ENCODE data around the gene PFKFB4. TPM values are rescaled to one million over a fixed set of nuclear protein-coding genes. Genes with fewer than 3 reads are reported as not detected.
"Not testable (repeated sequence)": the region's sequence is repeated elsewhere in the genome, so short reads cannot be mapped to it uniquely, and the experiment has no call there.

PFKFB4 gene
- total RNA-seq, 1 experiment from 2014 or later = 41.2 TPM

DNA sequence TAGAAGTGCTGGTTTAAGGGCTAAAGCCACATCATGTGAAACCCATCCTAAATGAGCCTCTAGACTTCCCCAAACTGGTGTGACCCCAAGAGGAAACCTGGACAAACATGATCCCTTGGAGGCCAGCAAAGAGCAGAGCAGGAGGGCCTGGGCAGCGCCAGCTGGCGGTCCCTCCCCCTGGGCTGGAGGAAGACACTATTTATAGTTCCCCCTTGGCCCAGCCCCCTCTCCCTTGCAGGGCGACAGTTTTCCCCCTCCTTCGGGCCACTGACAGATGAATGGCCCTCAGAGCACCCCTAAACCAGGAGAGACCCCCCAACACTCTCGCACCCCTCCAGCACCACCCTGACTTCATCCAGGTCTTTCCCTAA is 4.0 kb upstream of the PFKFB4 start:
- peak; percentile 63 for DNase-seq (ENCODE audit: low read depth)

DNA sequence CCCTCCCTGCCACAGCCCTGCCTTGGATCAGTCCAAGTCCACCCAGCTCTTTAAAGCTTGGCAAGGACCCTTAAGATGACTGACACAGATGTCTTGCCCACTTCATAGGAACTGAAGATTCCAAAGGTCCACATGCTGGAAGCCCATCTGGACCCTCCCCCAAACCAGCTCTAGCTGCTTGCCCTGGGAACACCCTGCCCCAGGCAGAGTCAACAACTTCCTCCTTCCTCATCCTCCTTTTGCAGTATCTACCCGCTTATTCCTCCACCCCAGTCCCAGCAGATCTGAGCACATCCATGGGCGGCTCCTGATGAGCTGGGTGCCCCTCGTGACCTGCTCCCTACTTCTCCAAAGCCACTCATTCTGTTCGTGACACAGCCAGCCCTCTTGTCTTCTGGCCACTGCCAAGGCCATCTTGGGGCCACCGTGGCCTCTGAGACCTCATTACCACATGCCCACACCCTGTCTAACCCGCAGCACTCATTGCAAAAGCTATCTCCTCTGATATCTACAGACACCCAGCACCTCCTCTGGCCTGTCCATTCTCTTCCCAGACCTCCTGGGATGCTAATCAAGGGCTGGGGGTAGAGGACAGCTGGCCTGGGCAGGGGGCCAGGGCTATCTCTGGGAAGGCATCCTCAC is 2.0 kb upstream of the PFKFB4 start:
- peak; percentile 91 for DNase-seq (ENCODE audit: low read depth)

DNA sequence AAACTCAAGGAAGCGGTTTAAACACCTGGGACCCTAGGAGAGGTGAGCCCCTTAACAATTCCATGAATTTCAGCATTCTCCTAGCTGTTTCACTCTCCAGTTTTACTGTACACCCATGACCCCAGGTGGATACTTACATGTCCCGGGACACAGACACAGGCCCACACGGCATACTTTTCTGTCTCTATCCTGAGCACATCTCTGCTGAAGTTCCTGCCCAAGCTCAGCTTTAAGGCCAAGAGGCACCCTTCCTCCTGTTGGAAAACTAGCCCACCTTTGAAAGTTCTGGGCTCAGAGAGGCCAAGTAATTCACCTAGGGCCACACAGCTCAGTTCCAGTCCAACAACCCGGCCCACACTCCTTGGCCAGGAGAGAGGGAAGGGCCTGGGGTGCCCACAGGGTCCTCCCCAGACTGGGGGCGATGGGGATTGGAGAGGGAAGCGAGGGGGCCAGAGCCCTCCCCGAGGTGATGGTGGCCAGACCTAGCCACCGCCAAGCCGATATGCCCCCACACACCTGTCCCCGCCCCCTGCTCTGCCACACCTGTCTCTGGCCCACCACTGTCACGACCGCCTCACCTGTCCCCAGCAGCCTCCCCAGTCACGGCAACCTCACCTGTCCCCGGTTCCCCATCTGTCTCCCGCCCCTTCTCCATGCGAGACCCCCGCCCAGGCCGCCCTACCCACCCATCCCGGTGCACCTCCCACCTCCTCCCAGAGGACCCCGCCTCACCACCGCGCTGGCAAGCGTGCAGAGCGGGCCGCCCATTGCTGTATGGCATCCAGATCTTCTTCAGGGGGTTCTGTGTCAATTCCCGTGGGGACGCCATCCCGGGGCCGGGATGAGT is 431 bp downstream of the PFKFB4 start:
- no peak for DNase-seq (ENCODE audit: low read depth)

DNA sequence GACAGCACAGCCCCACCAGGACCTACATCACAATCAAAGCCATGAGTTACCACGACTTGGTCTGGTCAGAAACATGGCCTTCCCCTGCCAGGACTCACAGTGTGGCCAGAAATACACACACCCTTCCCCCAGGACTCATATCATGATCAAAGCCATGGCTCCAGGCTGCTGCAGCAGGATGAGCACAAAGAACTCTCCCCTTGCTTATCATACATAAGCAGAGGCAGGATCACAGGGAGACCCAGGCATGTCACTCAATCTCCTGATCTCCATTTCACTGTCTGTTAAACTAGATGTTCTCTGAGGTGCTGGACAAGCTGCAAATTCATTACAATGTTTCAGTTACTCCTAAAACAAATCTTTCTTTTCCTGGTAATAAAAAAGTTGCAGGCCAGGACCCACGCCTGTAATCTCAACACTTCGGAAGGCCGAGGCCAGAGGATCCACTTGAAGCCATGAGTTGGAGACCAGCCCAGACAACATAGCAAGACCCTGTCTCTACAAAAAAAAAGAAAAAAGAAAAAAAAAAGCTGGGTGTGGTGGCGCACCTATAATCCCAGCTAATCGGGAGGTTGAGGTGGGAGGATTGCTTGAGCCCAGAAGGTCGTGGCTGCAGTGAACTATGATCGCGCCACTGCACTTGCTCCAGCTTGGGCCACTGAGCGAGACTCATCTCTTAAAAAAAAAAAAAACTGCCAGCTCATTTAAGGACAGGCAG is 1.2 kb downstream of the PFKFB4 start:
- DNase-seq (ENCODE audit: low read depth) = peak; percentile 33

DNA sequence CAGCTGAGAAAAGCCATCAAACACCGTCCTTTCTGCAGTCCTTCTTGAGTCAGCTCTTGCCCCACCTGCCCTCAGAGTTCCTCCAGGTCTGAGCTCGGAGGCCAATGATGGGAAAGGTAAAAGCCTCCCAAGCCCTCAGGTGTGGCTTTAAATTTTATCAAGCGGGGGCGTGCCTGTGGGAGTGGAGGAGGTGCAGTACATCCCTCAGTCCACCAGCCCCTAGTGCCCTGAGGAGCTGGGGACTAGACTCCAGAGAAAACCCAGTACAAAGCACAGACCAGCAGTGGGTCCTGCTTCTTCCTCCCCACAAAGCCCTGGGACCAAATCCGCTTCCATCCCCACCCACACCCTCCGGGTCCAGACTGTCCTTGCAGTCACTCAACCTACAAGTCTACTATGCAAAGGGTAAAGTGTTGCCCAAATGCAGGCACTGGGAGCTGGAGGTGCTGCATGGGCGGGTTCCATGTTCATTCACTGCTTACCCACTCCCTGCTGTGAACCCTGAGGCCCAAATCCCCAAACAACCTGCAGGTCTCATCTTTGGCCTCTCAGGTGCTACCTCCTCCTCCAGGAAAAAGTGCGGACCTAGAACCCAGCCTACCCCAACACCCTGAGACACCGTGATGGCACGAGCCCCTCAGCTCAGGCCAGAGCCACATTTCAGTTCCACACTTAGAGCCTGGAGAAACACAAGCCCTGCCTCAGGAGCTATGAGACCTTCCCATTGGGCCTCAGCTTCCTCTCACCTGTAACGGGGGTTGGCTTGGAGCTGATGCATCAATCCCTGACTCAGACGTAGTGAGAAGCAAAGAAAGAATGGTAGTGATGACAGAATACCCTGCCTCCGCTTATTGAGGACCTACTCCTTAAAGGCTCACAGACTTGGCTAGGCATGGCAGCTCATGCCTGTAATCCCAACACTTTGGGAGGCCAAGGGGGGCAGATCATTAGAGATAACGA is 2.4 kb downstream of the PFKFB4 start:
- DNase-seq (ENCODE audit: low read depth) = no peak

DNA sequence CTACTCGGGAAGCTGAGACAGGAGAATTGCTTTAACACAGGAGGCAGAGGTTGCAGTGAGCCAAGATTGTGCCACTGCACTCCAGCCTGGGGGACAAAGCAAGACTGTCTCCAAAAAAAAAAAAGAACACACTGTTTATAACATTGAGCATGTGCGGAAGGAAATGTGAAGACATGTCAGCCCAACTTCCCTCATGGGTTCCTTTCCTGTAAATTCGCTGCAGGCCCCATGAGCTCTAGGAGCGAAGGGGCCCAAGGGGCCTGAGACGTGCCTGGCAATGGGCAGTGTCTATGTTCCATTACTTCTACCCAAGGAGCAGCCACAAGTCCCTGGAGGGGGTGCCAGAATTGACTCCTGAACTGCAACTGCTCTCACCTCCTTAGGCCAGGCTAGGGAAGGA is 3.2 kb downstream of the PFKFB4 start:
- DNase-seq (ENCODE audit: low read depth) = no peak

DNA sequence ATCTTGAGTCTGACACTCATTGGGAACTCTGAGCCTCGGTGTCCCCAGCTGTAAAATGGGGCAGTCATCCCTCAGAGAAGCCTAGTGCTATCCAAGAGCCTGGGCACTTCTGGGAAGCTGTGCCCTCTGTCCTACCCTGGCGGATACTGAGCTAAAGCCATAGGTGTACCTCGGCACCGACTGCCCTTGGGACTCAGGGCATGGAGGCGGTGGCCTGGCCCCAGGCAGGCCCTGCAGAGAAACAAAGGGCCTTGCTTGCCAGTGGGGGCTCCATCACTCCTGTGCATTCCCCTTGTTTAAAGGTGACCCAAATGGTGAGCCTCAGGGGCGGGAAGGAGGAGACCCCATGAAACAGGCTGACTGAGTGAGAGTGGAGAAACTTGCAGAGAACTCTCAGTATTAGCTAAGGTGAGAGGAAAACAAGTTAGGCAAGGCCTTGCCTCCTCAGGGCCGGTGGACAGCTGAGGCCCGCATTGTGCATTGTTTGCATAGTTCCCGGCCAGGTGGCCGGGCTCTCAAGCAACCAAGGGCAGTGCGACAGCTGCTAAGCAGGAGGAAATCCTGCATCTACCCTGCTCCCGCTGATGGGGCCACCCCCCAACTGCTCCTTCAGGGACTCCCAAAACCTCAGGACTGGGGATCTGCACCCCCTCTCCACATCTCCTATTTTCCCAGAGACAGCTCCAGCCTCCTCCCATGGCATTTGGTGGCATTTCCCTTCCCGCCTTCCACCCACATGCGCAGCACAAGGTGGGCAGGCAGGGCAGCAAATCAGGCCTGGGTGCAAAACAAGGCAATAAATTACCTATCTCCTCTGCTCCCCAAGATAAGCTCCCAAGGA is 4.3 kb downstream of the PFKFB4 start:
- no peak for DNase-seq (ENCODE audit: low read depth)

DNA sequence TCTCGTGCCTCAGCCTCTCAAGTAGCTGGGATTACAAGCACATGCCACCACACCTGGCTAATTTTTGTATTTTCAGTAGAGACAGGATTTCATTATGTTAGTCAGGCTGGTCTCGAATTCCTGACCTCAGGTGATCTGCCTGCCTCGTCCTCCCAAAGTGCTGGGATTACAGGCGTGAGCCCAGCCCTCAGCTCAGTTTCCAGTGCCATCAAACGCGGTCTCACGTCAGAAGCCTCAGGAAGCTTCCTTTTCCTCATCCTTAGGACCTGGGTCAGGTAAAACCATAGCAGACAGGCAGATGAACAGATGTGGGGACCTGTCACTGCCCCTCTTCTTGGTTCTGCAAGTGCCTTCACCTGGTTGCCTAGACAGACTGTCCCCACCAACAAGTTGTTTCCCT is 5.0 kb downstream of the PFKFB4 start:
- not testable (repeated sequence) for DNase-seq (ENCODE audit: low read depth)

DNA sequence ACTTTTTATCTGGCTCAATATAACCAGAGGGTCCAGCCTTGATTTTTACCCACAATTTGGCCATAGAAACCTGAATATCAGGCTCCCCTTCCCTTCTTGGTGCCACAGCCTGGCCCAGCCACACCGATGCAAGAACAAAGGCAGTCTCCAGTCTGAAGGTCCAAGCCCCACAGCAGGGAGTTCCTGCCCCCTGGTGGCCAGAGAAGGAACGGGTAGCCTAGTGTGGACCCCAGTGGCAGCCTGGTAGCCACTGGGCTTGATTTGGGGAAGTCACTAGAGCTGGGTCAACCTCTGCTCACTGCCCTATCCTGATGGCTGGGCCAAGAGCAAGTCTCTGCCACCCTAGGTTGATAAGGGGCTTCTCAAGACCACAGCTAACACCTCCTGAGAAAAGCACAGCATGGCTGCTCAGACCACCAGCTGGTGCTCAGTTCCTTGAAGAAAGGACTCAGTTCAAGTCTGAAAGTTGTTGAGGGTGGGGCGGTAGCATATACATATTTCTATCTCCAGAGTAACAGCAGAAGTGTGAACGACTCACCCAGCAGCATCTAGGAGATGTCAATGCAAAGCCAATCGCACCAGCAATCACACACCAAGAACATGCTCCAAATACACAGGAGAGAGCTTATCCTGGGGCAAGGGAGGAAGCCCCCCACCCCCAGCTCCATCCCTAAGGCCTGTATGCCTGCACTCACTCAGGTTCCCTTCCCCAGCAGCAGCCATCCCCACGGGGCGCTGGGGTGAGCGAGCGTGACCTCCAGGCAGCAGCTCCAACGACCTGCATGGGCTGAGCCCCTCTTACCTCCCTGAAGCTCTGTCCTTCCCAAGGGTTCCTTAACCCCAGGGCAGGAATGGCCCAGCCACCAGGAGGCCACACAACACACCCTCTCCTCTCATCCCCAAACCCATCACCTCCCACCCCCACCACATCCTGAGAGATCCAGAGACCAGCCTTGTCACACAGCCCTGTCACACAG is 7.6 kb downstream of the PFKFB4 start:
- DNase-seq (ENCODE audit: low read depth) = peak; percentile 68

DNA sequence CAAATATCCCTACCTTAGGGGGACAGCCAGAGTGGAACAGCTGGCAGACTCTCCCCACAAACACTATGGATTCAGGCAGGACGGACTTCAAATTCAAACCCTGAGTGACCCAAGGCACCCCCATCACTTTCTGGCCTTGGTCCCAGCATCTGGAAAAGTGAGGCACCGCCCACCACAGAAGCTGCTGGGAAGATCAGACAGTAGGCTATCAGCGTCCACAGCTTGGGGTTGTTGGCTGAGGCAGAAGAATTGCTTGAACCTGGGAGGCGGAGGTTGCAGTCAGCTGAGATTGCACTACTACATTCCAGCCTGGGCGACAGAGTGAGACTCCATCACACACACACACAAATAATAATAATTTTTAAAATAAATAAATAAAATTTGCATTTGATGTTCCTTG is 8.5 kb downstream of the PFKFB4 start:
- DNase-seq (ENCODE audit: low read depth) = no peak

DNA sequence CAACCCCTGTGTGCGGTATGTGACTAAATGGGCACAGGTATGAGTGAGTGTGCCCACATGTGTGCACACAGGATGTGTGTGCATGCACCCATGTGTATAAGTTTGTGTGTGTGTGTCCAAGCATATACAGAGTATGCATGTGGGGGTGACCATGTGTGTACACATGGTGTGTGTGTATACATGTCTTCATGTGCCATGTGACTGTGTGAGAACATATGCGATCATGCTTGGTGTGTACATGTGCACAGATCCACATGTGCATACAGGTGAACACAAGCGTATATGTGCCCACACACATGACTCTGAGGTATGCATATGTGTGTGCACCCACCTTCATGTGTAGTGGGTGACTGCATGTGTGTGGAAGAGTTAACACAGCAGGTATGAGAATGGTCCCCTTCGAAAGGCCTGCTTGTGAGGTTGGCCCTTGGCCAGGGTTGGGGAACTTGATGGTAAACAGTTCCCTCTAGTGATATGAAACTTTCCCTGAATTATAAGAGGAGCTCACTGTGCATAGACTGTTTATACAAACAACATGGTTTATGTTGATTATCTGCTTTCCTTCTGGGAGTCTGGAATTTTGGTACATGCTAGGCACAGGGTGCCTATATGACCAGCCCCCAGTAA is 10.3 kb downstream of the PFKFB4 start:
- DNase-seq (ENCODE audit: low read depth) = no peak

DNA sequence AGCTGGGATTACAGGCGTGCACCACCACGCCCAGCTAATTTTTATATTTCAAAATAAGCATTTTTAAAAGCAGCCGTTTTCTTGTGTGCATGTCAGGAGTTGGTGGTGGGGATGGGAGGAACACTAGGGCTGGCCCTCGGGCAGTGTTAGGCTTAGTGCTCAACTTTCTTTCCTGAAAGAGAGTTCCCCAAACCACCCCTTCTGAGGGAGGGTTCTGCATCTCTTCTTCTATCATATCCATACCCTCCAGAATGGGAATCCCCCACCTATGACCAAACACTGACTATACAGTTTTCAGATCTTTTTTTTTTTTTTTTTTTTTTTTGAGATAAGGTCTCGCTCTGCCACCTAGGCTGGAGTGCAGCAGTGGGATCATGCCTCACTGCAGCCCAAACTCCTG is 12.5 kb downstream of the PFKFB4 start:
- DNase-seq (ENCODE audit: low read depth) = no peak

DNA sequence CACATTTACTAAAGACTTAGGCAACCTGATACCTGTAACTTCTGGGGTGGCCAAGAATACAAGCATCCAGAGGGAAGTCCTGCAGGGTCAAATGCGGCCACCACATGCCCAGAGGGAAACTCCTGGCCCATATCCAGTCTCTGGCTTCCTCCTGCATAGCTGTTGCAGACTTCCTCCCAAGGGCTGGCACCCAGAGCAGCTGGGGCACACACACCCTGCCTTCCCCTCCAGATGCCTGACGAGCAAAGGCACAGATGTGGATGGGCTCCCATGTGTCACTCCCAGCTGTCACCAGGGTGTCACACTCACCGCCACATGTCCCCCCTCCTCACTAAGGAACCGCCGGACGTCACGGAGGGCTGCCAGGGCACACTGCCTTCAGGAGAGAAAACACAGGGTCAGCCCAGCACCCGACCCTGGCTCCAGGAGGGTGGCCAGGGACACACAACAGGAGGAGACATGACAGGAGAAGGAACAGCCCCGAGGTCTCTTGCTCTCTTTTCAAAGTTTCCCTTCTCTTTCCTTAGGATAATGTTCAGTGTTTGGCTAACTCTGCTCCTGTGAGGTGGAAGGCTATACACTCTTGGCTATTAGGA is 13.2 kb downstream of the PFKFB4 start:
- DNase-seq (ENCODE audit: low read depth) = peak; percentile 37

DNA sequence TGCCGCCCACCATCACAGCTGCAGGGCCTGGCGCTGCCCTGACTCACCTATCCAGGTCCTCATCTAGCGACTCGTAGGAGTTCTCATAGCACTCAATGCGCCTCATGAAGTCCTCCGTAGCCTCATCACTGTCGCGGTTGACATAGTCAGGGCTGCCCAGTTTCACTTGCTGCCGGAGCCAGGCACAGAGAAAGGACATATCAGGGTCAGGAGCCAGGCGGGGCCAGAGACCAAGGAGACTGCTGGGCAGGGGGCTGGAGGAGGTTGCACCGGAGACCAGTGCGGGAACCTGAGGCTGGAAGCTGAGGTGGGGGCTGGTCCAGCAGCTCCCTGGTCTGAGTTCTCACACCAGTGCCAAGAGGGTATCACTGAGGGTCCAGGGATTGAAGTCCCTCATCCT is 18.2 kb downstream of the PFKFB4 start:
- no peak for DNase-seq (ENCODE audit: low read depth)

DNA sequence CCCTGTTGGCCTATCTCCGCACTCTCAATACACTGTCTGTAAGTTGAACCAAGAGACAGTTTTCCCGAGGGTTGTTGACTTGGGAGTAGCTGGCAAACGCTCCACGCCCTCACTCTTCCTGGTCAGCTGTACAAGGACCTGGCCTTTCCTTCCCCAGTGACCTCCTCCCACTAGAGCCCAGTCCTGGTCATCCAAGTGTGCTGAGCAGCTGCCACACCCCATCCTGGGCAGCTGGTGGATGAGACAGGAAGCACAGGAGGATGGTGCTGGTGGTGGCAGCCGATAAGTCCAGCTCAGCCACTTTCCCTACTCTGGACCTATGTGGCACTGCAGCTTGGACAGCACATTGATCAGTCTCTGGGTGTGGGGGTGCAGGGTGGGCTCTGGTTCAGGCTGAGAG is 19.8 kb downstream of the PFKFB4 start:
- DNase-seq (ENCODE audit: low read depth) = no peak

DNA sequence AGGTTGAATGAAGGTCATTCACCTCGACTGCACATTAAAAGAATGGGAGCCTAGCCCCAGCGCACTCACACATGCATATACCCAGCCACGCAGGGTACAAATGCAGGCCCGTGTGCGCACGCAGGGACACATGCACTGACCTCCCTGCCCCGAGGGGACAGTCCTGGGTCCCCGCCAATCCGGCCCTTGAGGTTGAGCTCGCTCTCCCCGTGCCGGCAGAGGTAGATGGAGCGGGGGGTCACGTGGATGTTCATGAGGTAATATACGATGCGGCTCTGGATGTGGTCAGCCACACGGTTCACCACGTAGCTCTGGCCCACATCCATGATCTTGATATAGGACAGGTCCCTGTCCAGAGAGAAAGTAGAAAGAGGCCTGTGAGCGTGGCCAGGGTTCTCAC is 20.5 kb downstream of the PFKFB4 start:
- DNase-seq (ENCODE audit: low read depth) = no peak

DNA sequence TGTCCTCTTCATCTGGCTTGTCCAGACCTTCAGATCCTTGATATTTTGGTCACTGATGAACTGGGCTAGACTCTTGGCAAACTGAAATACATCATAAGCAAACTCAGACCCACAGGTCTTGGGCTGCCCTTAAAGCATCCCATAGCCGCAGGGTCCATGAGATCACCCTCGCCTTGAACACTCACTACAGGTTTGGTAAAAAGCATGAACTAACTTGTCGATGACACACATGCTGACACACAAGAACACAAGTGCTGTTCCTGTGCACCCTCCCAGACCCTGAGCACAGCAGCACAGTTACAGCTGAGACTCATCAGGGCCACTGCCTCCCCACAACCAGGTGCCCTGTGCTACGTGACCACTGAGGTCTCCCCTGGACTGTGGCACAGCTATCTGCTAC is 21.0 kb downstream of the PFKFB4 start:
- DNase-seq (ENCODE audit: low read depth) = no peak

DNA sequence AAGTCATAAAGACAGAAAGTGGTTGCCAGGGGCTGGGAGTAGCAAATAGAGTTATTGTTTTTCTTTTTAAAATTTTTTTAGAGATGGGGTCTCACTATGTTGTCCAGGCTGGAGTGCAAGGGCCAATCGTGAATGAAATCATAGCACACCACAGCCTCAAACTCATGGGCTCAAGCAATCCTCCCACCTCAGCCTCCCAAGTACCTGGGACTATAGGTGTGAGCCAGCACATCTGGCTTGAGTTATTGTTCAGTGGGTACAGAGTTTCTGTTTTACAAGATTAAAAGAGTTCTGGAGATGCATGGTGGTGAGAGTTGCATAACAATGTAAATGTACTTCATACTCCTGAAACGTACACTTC is 23.6 kb downstream of the PFKFB4 start:
- no peak for DNase-seq (ENCODE audit: low read depth)

All from RPMI7951 (cell line).